G401.6 (cell line): ENCODE data around the gene CAMK2D.

ENCODE experiments used
- FAIRE-seq: peaks from 2 replicates; lab custom pipeline; 2012; peaks lifted over from hg19 to GRCh38; lab: Jason Lieb, UNC

The CAMK2D gene

GRCh38 chr4:113522433-113522832 is 239.1 kb downstream of the CAMK2D start:
- FAIRE-seq: no peak

- FAIRE-seq: no peak
These were observed 248.2 kb downstream of the CAMK2D start for GRCh38 chr4:113513382-113513781.

- FAIRE-seq: no peak
These were observed 248.7 kb downstream of the CAMK2D start for GRCh38 chr4:113512880-113513279.

GRCh38 chr4:113511944-113512343 is 249.6 kb downstream of the CAMK2D start:
- no peak for FAIRE-seq

GRCh38 chr4:113509851-113510250 is 251.7 kb downstream of the CAMK2D start:
- FAIRE-seq: no peak

- FAIRE-seq: no peak
These were observed 256.5 kb downstream of the CAMK2D start for GRCh38 chr4:113505044-113505443.

GRCh38 chr4:113504422-113504821 is 257.1 kb downstream of the CAMK2D start:
- FAIRE-seq: no peak

- FAIRE-seq: no peak
These were observed 257.8 kb downstream of the CAMK2D start for GRCh38 chr4:113503691-113504090.

GRCh38 chr4:113502906-113503305 is 258.6 kb downstream of the CAMK2D start:
- no peak for FAIRE-seq

- no peak for FAIRE-seq
These were observed 259.1 kb downstream of the CAMK2D start for GRCh38 chr4:113502476-113502875.

GRCh38 chr4:113500424-113500823 is 261.1 kb downstream of the CAMK2D start:
- no peak for FAIRE-seq

- FAIRE-seq: no peak
These were observed 261.8 kb downstream of the CAMK2D start for GRCh38 chr4:113499696-113500095.

GRCh38 chr4:113499166-113499565 is 262.4 kb downstream of the CAMK2D start:
- no peak for FAIRE-seq

GRCh38 chr4:113497154-113497884 is 264.2 kb downstream of the CAMK2D start:
- FAIRE-seq: no peak

GRCh38 chr4:113496698-113497097 is 264.8 kb downstream of the CAMK2D start:
- FAIRE-seq: no peak

- no peak for FAIRE-seq
These were observed 265.7 kb downstream of the CAMK2D start for GRCh38 chr4:113495790-113496189.

- FAIRE-seq: no peak
These were observed 278.4 kb downstream of the CAMK2D start for GRCh38 chr4:113483131-113483530.

GRCh38 chr4:113482325-113482724 is 279.2 kb downstream of the CAMK2D start:
- peak; percentile 8 for FAIRE-seq

- FAIRE-seq: no peak
These were observed 279.7 kb downstream of the CAMK2D start for GRCh38 chr4:113481820-113482219.

GRCh38 chr4:113480109-113480508 is 281.4 kb downstream of the CAMK2D start:
- no peak for FAIRE-seq

- no peak for FAIRE-seq
These were observed 283.5 kb downstream of the CAMK2D start for GRCh38 chr4:113478032-113478431.

- no peak for FAIRE-seq
These were observed 284.7 kb downstream of the CAMK2D start for GRCh38 chr4:113476800-113477199.

GRCh38 chr4:113474017-113474416 is 287.5 kb downstream of the CAMK2D start:
- no peak for FAIRE-seq

- no peak for FAIRE-seq
These were observed 288.7 kb downstream of the CAMK2D start for GRCh38 chr4:113472864-113473263.
